HG03103 (cell line): ENCODE data around the gene GABPB1.

ENCODE experiments used
- ATAC-seq: cut with Tn5 transposase; IDR thresholded peaks from one replicate; pipeline ENCODE4 v1.9.1; 2021; ENCODE audit warnings: low read depth; ENCODE audit not compliant: unreplicated experiment

The GABPB1 gene

DNA sequence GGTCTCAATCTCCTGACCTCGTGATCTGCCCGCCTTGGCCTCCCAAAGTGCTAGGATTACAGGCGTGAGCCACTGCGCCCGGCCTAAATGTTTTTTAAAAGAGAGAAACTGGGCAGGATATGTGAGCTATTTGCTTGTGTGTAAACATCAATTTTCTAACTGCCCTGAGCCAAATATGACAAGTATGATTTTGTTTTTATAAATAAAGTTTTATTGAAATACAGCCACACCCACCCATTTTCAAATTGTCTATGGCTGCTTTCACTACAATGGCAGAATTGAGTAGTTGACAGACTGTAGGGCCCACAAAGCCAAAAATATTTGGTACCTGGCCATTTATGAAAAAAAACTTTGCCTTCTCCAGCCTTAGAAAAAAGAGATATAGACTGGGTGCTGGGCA lies 73.6 kb downstream of the GABPB1 start:
- ATAC-seq: no peak

DNA sequence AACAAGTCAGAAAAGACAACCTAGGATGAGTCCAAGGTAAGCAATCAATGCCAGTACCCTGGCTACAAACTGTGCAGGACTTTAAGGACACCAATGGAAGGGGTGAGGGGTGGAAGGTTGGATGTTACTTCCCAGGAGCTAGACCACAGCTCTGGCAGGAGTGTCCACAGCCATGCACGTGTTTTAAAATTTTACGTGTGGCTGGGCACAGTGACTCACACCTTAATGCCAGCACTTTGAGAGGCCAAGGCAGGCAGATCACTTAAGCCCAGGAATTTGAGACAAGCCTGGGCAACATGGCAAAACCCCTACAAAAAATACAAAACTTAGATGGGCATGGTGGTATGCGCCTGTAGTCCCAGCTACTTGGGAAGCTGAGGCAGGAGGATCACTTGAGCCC lies 74.7 kb downstream of the GABPB1 start:
- ATAC-seq: no peak

DNA sequence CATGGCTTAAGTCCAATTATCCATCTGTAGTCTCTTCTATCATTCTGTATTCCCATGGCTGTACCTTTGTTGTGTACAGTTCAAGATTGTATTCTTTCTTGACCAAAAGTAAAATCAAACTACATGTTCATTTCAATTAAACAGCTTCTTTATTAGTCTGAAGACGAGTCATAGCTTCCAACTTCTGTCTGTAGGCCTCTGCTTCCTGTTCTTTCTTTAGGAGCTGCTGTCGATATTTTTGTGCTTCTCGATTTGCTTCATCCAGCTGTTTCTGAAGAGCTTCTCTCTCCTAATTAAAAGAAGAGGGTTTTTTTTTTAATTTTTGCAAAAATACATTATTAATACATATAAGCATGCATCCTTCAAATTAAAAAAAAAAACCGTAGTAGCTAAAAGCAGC lies 76.5 kb downstream of the GABPB1 start:
- ATAC-seq: no peak

DNA sequence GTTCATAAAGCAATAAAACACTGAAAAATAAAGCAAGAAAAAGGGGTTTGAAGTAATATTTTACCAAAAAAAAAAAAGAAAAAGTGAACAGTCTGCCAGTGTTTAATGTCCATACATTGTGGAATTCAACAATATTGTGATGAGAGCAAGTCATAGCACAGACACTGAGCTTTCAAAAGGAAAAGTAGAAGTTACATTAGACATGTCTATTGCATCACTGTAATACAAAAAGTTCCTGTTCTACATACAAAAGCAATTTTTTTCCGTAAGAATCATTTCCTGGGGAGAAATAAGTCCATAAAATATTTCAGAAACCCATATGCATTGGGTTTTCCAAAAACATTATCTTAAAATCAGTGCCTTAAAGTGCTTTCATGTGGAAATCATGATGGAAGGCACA lies 77.6 kb downstream of the GABPB1 start:
- ATAC-seq: no peak

DNA sequence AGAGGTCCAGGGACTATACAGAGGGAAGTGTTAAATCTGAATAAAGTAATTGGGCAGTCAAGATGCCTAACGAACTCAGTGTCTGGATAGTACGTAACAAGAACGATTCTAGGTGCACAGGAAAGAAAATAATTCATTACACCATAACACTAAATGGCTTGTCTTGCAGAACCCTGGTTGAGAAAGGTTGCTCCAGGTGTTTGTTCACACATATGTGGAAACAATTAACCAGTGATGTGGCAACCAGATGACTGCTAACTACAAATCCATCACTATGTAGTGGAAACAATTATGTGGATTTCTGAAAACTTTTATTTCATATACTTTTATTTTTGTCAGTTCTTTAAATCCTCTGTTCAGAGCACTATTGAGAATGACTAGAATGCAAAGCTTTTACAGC lies 79.1 kb downstream of the GABPB1 start:
- no peak for ATAC-seq

DNA sequence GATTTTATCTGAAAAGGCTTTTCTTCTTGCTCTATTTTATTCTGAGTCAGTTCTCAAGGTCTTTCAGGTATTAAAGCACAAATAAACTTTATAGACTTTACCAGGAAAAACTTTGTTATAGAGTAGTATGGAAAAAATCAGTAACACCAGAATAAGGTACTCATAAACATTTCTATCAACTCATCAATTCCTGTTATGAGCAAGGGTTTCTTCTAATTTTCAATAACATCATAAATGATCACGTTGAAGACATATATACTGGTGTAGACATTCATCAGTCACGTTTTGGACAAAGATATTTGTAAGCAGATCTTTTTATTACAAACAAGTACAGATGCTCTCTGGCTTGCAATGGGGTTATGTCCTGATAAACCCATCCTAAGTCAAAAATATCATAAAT lies 79.9 kb downstream of the GABPB1 start:
- ATAC-seq: no peak

DNA sequence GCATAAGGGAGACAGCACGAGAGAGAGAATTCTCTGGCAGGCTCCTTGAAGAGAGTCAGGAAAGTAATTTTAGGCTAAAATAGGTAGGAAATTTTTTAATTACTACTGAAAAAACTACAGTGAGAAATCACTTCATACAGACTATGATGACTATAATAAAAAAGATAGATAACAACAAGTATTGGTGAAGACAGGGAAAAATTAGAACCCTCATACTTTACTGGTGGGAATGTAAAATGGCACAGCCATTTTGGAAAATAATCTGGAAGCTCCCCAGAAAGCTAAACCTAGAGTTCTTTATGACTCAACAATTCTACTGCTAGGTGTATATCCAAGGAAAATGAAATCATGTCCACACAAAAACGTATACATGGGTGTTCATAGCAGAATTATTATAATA lies 87.4 kb downstream of the GABPB1 start:
- ATAC-seq: no peak

DNA sequence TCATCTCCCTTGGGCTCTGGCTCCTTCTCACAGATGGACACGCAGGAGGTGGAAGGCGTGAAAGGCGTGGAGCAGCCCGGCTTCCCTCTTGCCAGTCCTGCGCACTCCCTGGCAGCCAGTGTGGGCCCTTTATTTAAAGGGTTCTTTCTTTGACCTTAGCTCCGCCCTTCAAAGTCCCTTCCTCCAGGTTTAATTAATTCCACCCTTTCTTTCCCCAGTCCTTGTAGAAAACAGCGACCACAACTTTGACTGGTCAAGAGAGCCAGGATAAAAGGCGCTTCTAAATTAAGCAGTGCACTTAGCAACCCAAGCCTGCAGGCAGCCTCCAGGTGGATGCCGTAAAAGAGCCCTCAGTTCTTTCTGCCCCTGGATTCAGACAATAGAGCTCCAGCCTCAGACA lies 89.4 kb downstream of the GABPB1 start, which contains the start of gene HDC:
TSS of gene HDC (minus strand) at position 107 of the 400 bp plus-strand sequence. CDS start at position 4, 103 bp downstream.
- no peak for ATAC-seq

DNA sequence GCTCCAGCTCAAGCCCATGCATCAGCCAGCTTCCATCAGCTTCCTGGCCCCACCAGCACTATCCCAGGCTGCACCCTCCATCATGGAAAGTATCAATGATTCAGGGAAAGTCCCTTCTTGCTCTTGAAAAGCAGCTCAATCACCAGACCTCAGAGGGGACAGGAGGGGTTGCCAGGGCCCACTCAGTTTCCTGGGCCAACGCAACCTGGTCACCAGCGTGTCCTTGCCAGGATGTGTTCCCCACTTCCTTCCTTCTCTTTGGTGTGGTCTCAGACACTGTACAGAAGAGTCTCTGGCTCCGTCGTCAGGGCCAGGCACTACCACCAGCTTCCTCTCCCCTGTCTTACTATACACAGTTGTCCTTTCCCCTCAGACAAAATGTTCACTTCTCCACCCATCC lies 92.5 kb downstream of the GABPB1 start:
- ATAC-seq: no peak

DNA sequence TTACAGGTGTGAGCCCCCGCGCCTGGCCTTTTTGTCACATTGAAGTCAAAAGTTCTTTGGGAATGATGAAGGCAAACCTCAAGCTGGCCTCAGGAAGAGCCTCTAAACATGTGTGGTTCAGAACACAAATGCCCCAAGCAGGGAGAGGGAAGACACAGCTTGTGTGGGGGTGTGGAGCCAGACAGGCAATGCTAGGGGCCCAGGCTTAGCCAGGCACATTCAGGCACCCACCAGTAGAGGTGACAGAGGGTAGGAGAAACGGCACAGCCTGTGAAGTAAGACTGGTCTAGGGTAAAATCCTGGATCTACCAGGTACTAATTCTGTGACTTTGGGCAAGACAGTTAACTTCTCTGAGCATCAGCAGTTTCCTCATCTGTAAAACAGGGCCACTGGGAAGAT lies 93.0 kb downstream of the GABPB1 start:
- ATAC-seq: no peak

DNA sequence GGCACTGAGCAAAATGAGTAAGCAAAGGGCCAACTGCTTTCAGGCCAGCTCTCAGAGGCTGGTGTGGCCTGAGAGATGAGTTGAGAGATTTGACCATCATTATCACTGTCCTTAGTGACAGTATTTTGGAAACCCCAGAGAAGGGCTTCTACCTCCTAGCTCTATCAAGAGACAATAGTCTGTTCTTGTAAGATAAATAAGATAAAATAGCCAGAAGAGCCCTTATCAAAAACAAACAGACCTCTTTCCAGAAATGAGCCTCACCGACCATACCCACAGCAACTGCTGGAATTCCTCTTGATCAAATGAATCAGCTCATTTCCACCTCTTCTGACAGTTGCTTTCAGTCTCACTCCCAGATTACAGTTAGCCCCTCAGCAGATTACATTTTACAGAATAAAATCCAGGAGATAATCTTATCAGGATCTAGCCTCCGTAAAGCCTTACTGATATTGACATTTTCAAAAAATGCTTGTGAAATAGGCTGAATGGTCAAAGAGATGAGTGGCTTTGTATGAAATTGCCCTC lies 94.0 kb downstream of the GABPB1 start:
- no peak for ATAC-seq

DNA sequence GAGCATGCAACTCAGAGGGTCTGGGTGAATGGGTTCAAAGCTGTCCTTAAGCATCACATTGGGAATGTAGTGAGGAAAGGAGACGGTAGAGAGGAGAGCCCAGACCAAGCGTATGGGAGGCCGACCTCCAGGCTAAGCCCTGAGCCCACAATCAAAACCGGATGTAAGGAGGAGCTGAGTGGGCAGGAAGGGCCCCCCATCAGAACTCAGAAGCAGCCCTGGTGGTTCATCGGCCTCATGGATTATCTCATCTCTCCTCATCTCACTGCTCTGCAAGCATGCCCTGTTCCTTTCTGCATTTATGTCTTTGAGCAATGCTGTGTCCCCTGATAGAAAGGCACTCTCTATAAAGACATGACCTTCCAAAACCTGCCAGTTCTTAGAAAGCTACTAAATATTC lies 95.7 kb downstream of the GABPB1 start:
- ATAC-seq: no peak

DNA sequence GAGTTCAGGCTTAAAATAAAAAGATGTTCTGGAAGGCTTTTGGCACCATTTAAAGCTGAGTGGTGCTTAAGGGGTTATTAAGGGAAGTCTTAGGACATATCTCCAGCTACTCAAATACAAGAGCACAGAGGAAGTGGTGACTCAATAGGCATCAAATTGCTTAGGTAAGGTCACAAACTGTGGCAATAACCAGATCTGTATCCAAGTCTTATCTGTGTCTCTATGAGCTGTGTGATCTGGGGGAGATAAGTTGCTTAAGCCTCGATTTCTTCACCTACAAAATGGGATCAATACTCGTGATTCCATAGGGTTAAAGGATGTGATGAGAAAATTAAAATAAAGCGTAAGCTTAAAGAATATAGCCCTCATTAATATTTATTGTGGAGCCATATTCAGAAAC lies 97.1 kb downstream of the GABPB1 start:
- no peak for ATAC-seq

DNA sequence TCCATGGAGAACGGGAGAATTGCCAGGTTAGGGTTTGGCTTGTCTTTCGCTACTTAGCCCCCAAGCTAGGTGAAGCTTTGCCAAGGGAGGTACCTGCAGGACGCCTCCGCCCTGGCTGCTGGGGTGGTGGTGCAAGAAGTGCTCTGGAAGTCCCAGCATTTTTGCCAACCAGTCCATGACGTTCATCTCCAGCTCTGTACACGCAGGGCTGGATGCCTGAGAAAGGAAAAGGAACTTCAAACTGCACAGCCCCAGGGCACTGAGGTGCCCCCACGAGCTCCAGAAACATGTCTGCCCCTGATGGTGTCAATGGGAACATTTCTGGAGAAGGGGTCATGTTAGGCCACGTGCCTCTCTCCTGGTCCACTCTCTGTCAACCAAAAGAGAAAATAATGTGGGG lies 97.7 kb downstream of the GABPB1 start:
- no peak for ATAC-seq

DNA sequence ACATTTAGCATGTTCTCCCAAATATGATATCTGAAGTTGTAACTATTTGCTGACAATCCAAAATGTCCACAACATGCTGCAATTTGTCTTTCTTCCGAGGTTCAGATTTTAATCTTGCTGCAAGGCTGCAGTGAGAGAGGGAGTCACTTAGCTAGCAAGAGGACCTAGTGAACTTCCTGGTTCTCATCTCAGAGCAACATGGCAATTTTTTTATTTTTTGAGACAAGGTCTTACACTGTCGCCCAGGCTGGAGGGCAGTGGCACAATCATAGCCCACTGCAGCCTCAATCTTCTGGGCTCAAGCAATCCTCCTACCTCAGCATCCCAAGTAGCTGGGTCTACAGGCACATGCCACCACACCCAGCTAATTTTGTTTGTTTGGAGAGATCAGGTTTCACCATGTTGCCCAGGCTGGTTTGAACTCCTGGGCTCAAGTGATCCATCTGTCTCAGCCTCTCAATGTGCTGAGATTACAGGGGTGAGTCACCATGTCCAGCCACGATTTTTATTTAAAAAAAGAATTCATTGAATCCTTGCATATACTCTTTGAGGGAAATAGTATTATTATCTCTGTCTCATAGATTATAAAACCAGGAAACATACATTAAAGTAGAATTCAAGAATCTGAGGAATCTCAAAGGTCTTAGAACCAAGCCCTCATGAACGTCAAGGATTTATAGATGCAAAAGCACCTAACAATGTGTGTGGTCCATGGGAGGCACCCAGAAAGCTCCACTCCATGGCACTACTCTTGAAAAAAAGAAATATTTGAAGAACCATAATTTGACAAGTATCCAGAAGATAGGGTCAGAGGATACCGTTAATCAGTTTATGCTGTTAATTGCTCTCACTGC lies 98.6 kb downstream of the GABPB1 start:
- ATAC-seq: no peak

DNA sequence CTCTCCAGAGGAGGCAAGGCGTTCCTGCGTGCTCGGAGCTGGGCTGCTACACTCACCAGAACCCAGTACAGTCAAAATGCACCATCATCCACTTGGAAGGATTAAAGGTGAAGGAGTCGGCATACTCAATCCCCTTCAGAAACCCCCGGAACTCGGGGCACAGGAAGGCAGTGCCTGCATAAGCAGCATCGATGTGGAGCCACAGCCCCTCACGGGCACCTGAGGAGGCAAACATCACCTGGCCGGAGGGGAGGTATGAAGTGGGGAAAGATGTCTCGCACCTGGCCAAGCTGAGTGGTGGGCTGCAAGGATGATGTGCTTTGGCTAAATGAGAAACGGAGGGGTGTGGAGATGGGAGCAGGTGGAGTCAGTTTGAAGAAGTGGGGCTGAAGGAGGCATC lies 102.4 kb downstream of the GABPB1 start:
- no peak for ATAC-seq

DNA sequence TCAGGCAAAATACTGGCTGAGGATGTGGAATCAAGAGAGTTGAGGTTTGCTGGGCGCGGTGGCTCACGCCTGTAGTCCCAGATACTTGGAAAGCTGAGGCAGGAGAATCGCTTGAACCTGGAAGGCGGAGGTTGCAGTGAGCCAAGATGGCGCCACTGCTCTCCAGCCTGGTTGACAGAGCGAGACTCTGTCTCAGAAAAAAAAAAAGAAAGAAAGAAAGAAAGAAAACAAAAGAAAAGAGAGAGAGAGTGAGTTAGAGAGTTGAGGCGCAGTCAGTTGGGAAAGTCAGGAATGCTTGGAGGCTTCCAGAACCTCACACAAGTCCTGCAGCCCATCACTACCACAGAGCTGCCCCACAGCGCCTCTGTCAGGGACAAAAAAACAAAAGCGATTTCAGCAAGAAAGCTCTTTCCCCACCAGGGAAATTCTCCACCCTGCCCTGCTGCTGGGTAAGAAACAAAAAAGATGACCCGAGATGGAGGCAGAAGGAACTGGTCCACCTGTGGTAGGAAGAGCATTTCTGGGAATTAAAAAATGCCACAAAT lies 103.3 kb downstream of the GABPB1 start:
- no peak for ATAC-seq

DNA sequence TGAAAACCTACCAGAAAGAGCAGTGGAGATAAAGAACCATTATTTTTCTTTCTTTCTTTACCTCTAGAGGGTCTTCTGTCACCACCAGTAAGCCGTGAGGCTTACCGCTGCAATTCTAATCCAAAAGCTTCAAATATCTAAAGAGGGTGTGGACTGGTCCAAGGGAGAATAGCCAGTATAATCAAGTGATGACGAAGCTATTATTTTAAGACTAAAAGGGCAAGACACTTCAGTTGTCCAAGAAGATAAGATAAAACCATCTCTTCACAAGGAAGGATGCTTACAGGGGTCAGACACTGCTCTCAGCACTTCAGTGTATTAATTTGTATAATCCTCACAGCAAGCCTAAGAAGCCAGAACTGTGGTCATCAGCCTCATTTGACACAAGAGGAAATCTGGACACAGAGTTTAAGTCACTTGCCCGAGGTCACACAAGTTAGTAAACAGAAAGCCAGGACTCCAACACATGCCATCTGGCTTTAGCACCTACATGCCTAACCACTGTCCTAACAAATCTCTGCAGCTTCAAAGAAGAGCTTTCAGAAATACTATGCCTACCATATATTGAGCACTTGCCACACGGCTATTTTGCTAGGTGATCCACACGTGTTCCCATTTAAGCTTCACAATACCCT lies 104.1 kb downstream of the GABPB1 start:
- ATAC-seq: no peak

DNA sequence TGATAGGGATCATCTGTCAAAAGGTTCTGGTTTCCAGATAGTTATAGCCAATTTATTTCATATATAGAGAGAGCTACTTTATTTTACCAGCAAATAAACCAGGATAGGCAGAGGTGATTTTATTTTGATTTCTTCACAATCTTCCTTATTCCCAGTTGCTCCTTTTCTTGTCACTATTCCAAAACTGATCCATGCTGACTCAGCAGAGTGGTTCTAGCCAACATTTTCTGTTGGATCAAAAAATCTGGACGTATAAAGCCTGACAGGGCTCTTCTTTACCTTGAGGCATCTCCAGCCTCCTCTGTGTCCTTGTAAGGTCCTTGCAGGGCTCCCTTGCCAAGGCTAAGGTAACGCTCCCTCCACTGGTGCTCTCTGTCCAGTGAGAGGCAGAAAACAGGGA lies 105.3 kb downstream of the GABPB1 start:
- no peak for ATAC-seq

DNA sequence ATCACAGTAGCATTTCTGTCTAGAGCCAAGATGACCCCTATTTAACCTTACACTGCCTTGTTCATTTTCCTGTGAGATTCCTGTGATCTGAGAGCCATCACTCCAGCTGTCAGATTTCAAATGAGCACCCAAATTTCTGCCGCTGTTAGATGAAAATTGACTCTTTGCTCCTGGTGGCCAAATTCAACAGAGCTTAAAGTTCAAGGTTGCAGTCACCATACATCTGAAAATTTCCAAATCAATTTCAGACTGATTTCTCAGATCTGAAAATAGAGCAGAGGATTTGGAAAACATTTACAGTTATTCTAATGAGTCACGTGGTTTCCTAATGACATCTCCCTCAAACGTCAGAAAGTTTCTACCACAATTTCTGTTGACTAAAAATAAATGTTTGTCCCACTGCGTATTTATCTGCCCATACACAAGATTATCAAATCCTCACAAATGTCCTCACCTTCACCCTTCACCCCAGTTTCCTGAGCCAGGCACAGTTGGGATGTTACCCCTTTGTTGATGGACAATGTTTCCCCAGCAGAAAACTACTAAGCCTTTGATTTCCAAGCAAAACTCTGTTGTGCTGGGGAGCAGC lies 105.9 kb downstream of the GABPB1 start:
- no peak for ATAC-seq
